GM19193 (cell line): ENCODE measurements around the gene ZFYVE27.

ENCODE experiments used
- POLR2A ChIP-seq: IDR thresholded peaks from 4 replicates; pipeline ENCODE4 v1.6.1; 2011; ENCODE audit not compliant: insufficient read depth, insufficient read length; ENCODE audit errors: extremely low read depth

The ZFYVE27 gene

GRCh38 chr10:97731346-97732051, 5.4 kb upstream of the ZFYVE27 start:
- no peak for TF ChIP-seq POLR2A

- TF ChIP-seq POLR2A, result no peak
Measured at GRCh38 chr10:97732052-97732359, 4.9 kb upstream of the ZFYVE27 start.

- no peak for TF ChIP-seq POLR2A
Measured at GRCh38 chr10:97733256-97733655, 3.7 kb upstream of the ZFYVE27 start.

- no peak for TF ChIP-seq POLR2A
Measured at GRCh38 chr10:97734021-97734420, 2.9 kb upstream of the ZFYVE27 start.

- no peak for TF ChIP-seq POLR2A
Measured at GRCh38 chr10:97736403-97736901, 476 bp upstream of the ZFYVE27 start.

GRCh38 chr10:97737770-97738265, 890 bp downstream of the ZFYVE27 start:
- no peak for TF ChIP-seq POLR2A

GRCh38 chr10:97738616-97739015, 1.7 kb downstream of the ZFYVE27 start:
- TF ChIP-seq POLR2A, result no peak

- TF ChIP-seq POLR2A, result no peak
Measured at GRCh38 chr10:97740613-97741012, 3.7 kb downstream of the ZFYVE27 start.

GRCh38 chr10:97743169-97743943, 6.4 kb downstream of the ZFYVE27 start:
- no peak for TF ChIP-seq POLR2A

GRCh38 chr10:97744405-97745035, 7.6 kb downstream of the ZFYVE27 start:
- no peak for TF ChIP-seq POLR2A

GRCh38 chr10:97747573-97747972, 10.6 kb downstream of the ZFYVE27 start:
- TF ChIP-seq POLR2A, result no peak

- TF ChIP-seq POLR2A, result no peak
Measured at GRCh38 chr10:97748116-97748515, 11.2 kb downstream of the ZFYVE27 start.

- no peak for TF ChIP-seq POLR2A
Measured at GRCh38 chr10:97752956-97753355, 16.0 kb downstream of the ZFYVE27 start.

GRCh38 chr10:97754726-97755125, 17.8 kb downstream of the ZFYVE27 start:
- TF ChIP-seq POLR2A, result no peak

GRCh38 chr10:97755718-97756117, 18.8 kb downstream of the ZFYVE27 start:
- no peak for TF ChIP-seq POLR2A

GRCh38 chr10:97757471-97757870, 20.5 kb downstream of the ZFYVE27 start:
- no peak for TF ChIP-seq POLR2A

GRCh38 chr10:97759158-97759887, 22.4 kb downstream of the ZFYVE27 start:
- TF ChIP-seq POLR2A, result no peak
